ENCODE measurements around the gene C2CD2L.
"Not testable (repeated sequence)": the region's sequence is repeated elsewhere in the genome, so short reads cannot be mapped to it uniquely, and the experiment has no call there.

Gene C2CD2L

DNA sequence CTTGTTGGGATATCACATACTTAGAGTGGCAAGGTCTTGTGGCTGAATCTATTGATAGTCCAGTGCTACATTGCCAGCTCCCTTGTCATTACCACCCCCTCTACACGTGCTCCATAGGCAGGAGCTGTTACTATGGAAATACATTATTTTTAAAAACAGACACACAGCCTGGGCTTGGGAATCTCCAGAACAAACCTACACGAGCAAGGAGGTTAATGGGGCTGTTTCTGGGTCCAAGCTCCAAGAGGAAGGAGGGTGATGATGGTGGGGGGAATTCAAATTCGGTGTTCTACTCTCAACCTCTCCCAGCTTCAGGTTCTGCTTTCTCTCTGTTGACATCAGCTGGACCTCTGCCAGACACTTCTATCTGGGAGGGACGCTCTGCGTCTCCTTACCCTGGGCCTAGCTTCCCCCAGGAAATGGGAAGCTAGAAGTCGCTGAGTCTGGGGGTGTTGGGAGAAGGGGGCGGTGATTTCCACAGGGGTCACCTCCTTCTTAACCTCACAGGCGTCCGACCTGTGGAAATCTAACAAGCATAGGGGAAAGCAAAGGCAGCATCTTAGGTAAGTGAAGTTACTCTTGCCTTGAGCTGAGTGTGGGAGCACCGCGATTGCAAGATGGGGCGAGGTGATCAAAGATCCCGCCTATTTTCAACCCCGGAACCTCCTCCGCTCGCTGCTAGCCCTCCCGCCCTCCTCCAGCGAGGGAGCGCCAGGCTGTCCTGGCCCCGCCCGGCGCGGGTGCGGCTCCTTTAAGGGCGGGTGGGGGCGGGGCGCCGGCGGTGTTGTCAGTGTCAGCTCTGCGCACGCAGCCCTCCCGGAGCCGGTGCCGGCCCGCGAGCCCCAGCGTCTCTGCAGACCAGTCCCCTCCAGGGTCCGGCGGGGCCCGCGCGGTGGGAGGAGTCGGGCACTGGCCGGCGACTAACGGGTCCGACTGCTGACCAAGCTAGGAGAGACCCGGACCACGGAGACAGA lies at the start of gene C2CD2L:
Gene C2CD2L (plus strand): TSS at position 781 of the 974 bp plus-strand sequence. CDS start 398 bp downstream, outside the sequence.
- peak; percentile 93 to 98 (median 97) for DNase-seq

GRCh38 chr11:119059128-119059527 lies 48.0 kb upstream of the C2CD2L start:
- DNase-seq: not testable (repeated sequence)

DNA sequence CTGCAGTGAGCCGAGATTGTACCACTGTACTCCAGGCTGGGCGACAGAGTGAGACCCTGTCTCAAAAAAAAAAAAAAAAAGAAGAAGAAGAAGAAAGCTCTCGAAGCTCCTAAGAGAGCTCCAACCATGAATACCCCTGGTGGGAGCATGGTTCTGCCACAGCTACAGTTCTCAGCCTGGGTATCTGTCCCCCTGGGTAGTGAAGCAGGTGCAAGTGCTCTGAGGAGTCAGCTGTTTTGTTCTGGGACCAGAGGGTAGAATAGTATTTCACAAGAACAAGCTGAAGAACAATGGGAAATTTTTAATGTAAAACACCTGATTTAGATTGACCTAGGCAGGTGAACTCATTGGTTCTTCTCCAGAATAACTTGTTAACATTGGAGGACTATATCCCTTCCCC lies 45.9 kb upstream of the C2CD2L start:
- DNase-seq: no peak

DNA sequence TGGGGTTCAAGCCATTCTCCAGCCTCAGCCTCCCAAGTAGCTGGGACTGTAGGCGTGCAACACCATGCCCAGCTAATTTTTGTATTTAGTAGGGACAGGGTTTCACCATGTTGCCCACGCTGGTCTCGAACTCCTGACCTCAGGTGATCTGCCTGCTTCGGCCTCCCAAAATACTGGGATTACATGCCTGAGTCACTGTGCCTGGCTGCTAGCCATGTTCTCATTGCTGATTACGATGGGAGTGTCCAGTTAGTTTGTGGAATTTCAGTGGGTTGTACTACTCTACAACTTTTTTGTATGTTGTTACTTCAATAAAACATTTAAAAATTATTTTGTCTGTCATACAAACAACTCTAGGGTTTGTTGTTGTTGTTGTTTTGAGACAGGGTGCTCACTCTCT lies 44.4 kb upstream of the C2CD2L start:
- no peak for DNase-seq

- peak; percentile 53 to 64 (median 60) for DNase-seq
Observed at GRCh38 chr11:119065369-119065768, 41.8 kb upstream of the C2CD2L start.

- DNase-seq: peak; percentile 97 to 99 (median 99)
Observed at GRCh38 chr11:119067371-119068222, 39.5 kb upstream of the C2CD2L start, which contains the start of gene VPS11. TSS of gene VPS11 (plus strand) at chr11:119067818. CDS start at chr11:119067824, 6 bp downstream.

DNA sequence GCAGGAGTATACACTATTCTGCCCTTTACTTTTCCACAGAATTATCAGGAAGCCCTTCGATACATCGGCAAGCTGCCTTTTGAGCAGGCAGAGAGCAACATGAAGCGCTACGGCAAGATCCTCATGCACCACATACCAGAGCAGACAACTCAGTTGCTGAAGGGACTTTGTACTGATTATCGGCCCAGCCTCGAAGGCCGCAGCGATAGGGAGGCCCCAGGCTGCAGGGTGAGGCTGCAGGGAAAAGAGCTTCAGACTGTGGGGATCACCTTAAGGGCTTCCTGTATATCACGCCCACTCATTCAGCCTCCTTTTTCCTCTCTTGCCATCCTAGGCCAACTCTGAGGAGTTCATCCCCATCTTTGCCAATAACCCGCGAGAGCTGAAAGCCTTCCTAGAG lies 29.3 kb upstream of the C2CD2L start:
- no peak for DNase-seq

DNA sequence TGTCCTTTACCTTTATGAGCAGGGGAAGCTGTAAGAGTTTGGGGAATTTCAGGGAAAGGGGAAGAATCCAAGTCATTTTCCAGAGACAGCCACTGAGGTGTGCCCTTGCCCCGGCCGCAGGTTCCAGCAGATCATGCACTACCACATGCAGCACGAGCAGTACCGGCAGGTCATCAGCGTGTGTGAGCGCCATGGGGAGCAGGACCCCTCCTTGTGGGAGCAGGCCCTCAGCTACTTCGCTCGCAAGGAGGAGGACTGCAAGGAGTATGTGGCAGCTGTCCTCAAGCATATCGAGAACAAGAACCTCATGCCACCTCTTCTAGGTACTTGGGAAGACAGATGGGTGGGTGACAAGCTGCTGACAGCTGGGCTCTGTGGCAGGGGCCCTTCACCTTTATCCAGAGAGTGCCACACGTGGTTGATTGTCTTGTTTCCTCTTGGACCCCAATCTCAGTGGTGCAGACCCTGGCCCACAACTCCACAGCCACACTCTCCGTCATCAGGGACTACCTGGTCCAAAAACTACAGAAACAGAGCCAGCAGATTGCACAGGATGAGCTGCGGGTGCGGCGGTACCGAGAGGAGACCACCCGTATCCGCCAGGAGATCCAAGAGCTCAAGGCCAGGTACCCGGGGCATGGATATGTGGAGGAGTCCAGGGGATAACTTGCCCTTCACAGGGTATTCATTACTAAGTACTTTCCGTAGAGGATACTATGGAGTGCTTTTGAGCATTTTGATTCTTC lies 28.3 kb upstream of the C2CD2L start:
- DNase-seq: no peak

GRCh38 chr11:119081682-119082260 lies 25.4 kb upstream of the C2CD2L start:
- DNase-seq: peak; percentile 79 to 86 (median 81)

GRCh38 chr11:119084663-119085436 lies 22.3 kb upstream of the C2CD2L start, which contains the start of gene HMBS:
TSS of gene HMBS (plus strand) at chr11:119084881. CDS start at chr11:119085034, 153 bp downstream.
- DNase-seq: peak; percentile 95 to 98 (median 97)

DNA sequence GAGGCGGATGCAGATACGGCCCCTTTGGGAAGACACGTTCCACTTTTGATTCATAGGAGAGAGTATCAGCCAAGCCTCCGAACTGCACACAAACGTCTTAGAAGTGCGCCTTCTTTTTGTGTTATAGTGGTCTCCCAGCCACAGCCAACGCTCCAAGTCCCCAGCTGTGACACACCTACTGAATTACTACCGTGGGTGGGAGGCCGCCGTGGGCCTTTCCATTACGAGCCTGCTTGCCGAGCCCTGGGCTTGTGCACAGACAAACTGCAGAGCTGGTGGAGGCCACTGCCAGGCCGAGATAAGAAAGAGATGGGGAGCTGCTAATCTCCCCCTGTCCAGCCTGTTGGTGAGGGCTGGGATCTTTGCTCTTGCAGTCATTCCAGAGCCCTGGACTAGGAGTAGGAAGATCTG lies 21.7 kb upstream of the C2CD2L start:
- DNase-seq: peak in 2 of 3 donors; percentile 48 to 51

- DNase-seq: no peak
Observed at GRCh38 chr11:119087123-119087522, 20.0 kb upstream of the C2CD2L start.

GRCh38 chr11:119087747-119088241 lies 19.4 kb upstream of the C2CD2L start:
- no peak for DNase-seq

DNA sequence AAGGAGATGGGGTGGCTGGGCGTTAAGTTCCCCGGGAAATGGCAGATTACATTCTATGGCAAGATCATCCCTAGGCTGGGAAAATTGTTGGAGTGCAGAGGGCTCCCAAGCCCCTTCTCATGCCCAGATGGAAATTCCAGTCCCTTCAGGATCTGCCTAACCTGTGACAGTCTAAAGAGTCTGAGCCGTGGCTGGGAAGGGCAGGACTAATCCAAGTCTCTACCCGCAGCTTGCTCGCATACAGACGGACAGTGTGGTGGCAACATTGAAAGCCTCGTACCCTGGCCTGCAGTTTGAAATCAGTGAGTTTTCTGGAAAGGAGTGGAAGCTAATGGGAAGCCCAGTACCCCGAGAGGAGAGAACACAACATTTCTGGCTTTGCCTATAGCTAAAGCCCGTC lies 18.7 kb upstream of the C2CD2L start:
- DNase-seq: no peak

GRCh38 chr11:119089319-119089718 lies 17.8 kb upstream of the C2CD2L start:
- no peak for DNase-seq

DNA sequence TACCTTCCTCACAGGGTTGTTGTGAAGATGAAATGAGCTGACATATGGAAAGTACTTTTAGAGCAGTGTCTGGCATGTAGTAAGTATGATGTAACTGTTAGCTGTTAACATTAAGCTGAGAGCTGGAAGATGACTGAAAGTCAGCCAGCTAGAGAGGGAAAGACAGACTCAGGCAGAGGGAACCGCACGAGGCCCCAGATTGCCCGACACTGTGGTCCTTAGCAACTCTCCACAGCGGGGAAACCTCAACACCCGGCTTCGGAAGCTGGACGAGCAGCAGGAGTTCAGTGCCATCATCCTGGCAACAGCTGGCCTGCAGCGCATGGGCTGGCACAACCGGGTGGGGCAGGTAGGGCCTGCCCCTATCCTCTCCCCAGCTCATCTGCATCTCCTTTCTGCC lies 16.0 kb upstream of the C2CD2L start:
- no peak for DNase-seq

DNA sequence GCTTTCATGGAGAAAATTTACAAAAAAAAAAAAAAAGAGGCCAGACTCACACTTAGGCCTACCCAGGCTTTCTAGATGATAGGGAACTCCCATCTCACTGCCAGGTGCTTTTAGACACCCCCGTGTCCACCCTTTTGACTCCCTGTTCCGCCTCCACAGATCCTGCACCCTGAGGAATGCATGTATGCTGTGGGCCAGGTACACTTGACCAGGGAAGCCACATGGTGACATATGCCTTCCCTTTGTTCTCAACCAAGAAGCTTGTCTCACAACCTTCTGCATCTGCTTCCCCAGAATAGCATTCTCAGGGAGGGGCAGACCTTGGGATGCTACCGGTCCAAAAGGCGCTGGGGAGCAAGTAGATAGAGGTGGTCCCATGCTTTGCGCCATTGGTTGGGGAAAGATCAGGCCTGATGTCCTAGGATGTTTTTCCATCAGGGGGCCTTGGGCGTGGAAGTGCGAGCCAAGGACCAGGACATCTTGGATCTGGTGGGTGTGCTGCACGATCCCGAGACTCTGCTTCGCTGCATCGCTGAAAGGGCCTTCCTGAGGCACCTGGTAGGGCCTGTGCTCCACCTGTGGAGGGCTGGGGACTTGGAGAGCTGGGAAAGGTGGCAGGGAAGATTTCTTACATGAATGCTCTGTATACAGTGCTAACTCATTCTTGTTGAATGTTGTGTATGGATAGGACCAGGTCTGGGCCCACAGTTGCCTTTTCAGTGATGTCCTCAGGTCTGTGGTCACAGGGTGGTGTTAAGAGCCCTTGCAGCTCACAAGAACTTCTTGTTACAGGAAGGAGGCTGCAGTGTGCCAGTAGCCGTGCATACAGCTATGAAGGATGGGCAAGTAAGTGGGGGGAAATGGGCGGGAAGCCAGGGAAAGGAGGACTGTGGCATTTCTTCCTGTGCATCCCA lies 14.9 kb upstream of the C2CD2L start:
- no peak for DNase-seq

DNA sequence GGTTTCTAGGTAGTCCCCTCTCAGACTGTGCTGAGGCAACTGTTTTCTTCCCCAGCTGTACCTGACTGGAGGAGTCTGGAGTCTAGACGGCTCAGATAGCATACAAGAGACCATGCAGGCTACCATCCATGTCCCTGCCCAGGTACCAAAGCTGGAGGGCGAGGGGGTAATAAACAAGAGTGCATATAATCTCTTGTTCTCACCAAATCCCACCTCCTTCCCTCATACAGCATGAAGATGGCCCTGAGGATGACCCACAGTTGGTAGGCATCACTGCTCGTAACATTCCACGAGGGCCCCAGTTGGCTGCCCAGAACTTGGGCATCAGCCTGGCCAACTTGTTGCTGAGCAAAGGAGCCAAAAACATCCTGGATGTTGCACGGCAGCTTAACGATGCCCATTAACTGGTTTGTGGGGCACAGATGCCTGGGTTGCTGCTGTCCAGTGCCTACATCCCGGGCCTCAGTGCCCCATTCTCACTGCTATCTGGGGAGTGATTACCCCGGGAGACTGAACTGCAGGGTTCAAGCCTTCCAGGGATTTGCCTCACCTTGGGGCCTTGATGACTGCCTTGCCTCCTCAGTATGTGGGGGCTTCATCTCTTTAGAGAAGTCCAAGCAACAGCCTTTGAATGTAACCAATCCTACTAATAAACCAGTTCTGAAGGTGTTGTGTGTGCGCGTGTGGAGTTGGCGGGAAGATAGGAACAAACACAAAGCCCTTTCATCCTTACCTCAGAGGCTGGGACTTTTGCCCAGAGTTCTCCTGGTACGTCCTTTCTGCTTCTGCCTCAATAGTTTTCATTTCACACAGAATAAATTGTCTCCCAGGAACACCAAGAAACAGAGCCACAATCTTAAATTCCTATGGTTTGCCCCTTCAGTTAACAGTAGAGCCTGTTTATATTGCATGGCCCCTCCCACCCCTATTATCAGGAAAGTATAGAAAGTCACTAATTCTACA lies 14.0 kb upstream of the C2CD2L start:
- DNase-seq: no peak

All from suppressor macrophage treated with lipopolysaccharide for 1 hour (primary cell).